ENCODE data around the gene EGFL7.

DNA sequence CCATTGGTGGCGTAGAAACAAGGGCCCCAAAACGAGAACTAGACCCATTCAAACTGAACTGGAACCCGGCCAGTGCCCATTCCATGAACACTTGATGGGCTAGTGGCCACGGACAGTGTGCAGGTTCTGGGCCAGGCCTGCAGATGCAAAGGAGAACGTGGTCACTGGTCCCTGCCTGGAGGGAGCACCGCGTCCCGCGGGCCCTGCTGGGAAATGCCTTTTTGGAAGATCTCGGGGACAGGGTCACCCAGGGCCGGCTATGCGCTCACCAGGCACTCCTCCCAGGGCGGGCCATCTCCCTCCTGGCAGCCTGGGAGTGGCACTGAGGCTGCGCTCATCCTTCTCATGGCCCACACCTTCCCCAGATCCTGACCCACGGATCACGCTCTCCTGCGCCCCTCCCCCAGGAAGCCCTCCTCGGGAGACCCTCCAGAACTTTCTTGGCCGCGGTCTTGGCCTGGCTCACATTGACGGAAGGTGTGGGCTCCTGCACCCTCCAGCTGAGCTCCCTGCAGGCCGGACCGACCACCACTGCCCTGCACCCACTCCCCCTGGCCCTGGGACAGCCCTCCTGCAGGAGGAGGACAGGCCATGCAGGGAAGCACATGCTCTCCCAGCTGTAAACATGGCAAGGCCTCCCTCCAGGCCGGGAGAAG, 46.9 kb downstream of the EGFL7 start:
- TF ChIP-seq POLR2A (IDR thresholded peaks at IDR 0.05) (no peak), EP300 (IDR thresholded peaks at IDR 0.05) (no peak)
- TF ChIP-seq, protein P1, sequence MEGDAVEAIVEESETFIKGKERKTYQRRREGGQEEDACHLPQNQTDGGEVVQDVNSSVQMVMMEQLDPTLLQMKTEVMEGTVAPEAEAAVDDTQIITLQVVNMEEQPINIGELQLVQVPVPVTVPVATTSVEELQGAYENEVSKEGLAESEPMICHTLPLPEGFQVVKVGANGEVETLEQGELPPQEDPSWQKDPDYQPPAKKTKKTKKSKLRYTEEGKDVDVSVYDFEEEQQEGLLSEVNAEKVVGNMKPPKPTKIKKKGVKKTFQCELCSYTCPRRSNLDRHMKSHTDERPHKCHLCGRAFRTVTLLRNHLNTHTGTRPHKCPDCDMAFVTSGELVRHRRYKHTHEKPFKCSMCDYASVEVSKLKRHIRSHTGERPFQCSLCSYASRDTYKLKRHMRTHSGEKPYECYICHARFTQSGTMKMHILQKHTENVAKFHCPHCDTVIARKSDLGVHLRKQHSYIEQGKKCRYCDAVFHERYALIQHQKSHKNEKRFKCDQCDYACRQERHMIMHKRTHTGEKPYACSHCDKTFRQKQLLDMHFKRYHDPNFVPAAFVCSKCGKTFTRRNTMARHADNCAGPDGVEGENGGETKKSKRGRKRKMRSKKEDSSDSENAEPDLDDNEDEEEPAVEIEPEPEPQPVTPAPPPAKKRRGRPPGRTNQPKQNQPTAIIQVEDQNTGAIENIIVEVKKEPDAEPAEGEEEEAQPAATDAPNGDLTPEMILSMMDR (IDR thresholded peaks at IDR 0.05) = no peak

All from ovary (tissue), 3 donors.